Activated naive CD4-positive, alpha-beta T cell treated with anti-CD3 and anti-CD28 coated beads, Interleukin-2, amount 10 ng/mL, durations not matched to agents 7 days and 5 days (primary cell): ENCODE measurements around the gene ENPEP.
"Not testable (repeated sequence)": the region's sequence is repeated elsewhere in the genome, so short reads cannot be mapped to it uniquely, and the experiment has no call there.

Experiments used
- CTCF ChIA-PET: fragments of 350-600 bp; sonication (Branson Sonifier 250); formaldehyde crosslinking; loops from one replicate; lab custom pipeline; 2021; ENCODE audit warnings: antibody characterized with exemption; lab: Charles Lee
- DNase-seq: peaks from one replicate; pipeline ENCODE4 v3.0.0-alpha.2; 2020
- H3K27ac Mint-ChIP-seq: one replicate; pipeline ENCODE4 v1.8.0; 2021; ENCODE audit warnings: mild to moderate bottlenecking, moderate library complexity, mixed read lengths
- H3K27me3 Mint-ChIP-seq: one replicate; pipeline ENCODE4 v1.8.0; 2021; ENCODE audit warnings: mild to moderate bottlenecking, mixed read lengths
- H3K36me3 Mint-ChIP-seq: one replicate; pipeline ENCODE4 v1.8.0; 2021; ENCODE audit warnings: mixed read lengths
- H3K4me1 Mint-ChIP-seq: one replicate; pipeline ENCODE4 v1.8.0; 2021; ENCODE audit warnings: mixed read lengths
- H3K4me3 Mint-ChIP-seq: one replicate; pipeline ENCODE4 v1.8.0; 2021; ENCODE audit warnings: mild to moderate bottlenecking, moderate library complexity, mixed read lengths
- H3K9me3 Mint-ChIP-seq: one replicate; pipeline ENCODE4 v1.8.0; 2021; ENCODE audit warnings: mixed read lengths

Gene ENPEP

DNA sequence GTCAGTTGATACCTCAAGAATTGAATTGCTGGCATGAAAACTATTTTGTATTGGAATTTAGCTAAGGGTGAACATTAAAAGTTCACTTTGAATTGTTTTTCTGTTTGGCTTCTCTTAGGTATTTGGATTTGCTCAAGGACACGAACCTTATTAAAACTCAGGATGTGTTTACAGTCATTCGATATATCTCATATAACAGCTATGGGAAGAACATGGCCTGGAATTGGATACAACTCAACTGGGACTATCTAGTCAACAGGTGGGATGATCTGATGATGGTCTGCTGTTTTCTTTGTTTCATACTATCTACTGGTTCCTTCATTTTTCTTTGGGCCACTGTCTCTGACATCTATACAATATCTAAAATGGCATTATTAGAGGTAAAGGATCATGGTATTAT lies 77.2 kb downstream of the ENPEP start:
- Mint-ChIP-seq H3K27ac (no peak overlapping the region), H3K27me3 (no peaks in the 10 kb centered on the region), H3K4me1 (no peaks in the 10 kb centered on the region), H3K4me3 (no peak overlapping the region), H3K9me3 (no peaks in the 10 kb centered on the region), H3K36me3 (no peaks in the 10 kb centered on the region)
- CTCF ChIA-PET, result no interaction called here
- no peak for DNase-seq

GRCh38 chr4:110567214-110567613 lies 91.3 kb downstream of the ENPEP start:
- DNase-seq, result no peak
- CTCF ChIA-PET, result no interaction called here
- H3K4me1 Mint-ChIP-seq, result no peaks in the 10 kb centered on the region
- no peaks in the 10 kb centered on the region for H3K36me3 Mint-ChIP-seq
- no peak overlapping the region for H3K4me3 Mint-ChIP-seq
- no peaks in the 10 kb centered on the region for H3K27me3 Mint-ChIP-seq
- H3K27ac Mint-ChIP-seq, result no peak overlapping the region
- H3K9me3 Mint-ChIP-seq, result no peaks in the 10 kb centered on the region

DNA sequence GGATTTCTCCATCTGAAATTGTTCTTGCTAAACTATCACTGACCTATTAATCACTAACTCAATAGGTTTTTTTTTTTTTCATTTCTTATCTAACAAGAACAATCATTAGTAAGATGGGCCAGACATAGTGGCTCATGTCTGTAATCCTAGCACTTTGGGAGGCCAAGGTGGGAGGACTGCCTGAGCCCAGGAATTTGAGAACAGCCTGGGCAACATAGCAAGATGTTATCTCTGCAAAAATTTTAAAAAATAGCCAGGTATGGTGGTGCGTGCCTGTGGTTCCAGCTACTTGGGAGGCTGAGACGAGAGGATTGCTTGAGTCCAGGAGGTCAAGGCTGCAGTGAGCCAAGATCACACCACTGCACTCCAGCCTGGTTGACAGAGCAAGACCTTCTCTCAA lies 100.7 kb downstream of the ENPEP start:
- H3K4me1 Mint-ChIP-seq, H3K4me3 Mint-ChIP-seq, DNase-seq, H3K27ac Mint-ChIP-seq, H3K36me3 Mint-ChIP-seq, H3K9me3 Mint-ChIP-seq, CTCF ChIA-PET, H3K27me3 Mint-ChIP-seq: not testable (repeated sequence)

- H3K27me3 Mint-ChIP-seq, result peaks cover 4% of the 10 kb centered on the region
- CTCF ChIA-PET, result interaction anchor here (1.2 to 1.8 kb wide), 2 partner anchors 65 to 70 kb away, joined by 4 read pairs; no protein-coding TSS in a partner anchor
- DNase-seq, result no peak
These were observed 110.3 kb downstream of the ENPEP start for GRCh38 chr4:110586131-110586850.

GRCh38 chr4:110587666-110588285 lies 111.8 kb downstream of the ENPEP start:
- no peaks in the 10 kb centered on the region for H3K4me1 Mint-ChIP-seq
- no peak overlapping the region for H3K27ac Mint-ChIP-seq
- H3K27me3 Mint-ChIP-seq, result peaks cover 4% of the 10 kb centered on the region
- H3K4me3 Mint-ChIP-seq, result no peak overlapping the region
- H3K36me3 Mint-ChIP-seq, result no peaks in the 10 kb centered on the region
- no peak for DNase-seq
- H3K9me3 Mint-ChIP-seq, result no peaks in the 10 kb centered on the region
- CTCF ChIA-PET, result interaction anchor here (0.9 kb wide), 1 partner anchor 9 kb away, joined by 3 read pairs; no protein-coding TSS in a partner anchor

More at GRCh38 chr4:110586131-110586850, 110.3 kb downstream of the ENPEP start:
- H3K9me3 Mint-ChIP-seq, result no peaks in the 10 kb centered on the region
- no peaks in the 10 kb centered on the region for H3K4me1 Mint-ChIP-seq
- no peak overlapping the region for H3K4me3 Mint-ChIP-seq
- no peaks in the 10 kb centered on the region for H3K36me3 Mint-ChIP-seq
- no peak overlapping the region for H3K27ac Mint-ChIP-seq

GRCh38 chr4:110589297-110589696 lies 113.3 kb downstream of the ENPEP start:
- Mint-ChIP-seq H3K27ac (no peak overlapping the region), H3K36me3 (no peaks in the 10 kb centered on the region), H3K27me3 (peaks cover 4% of the 10 kb centered on the region), H3K4me1 (no peaks in the 10 kb centered on the region), H3K4me3 (no peak overlapping the region), H3K9me3 (no peaks in the 10 kb centered on the region)
- no peak for DNase-seq
- CTCF ChIA-PET, result no interaction called here

GRCh38 chr4:110595583-110595982 lies 119.6 kb downstream of the ENPEP start:
- CTCF ChIA-PET, result no interaction called here
- H3K36me3 Mint-ChIP-seq, result no peaks in the 10 kb centered on the region
- H3K4me3 Mint-ChIP-seq, result no peak overlapping the region
- H3K27me3 Mint-ChIP-seq, result peaks cover 6% of the 10 kb centered on the region
- H3K4me1 Mint-ChIP-seq, result no peaks in the 10 kb centered on the region
- peaks cover 1% of the 10 kb centered on the region for H3K9me3 Mint-ChIP-seq
- no peak overlapping the region for H3K27ac Mint-ChIP-seq
- DNase-seq, result no peak

GRCh38 chr4:110596431-110596830 lies 120.5 kb downstream of the ENPEP start:
- CTCF ChIA-PET, result interaction anchor here (0.9 kb wide), 1 partner anchor 8 kb away, joined by 3 read pairs; no protein-coding TSS in a partner anchor
- Mint-ChIP-seq H3K9me3 (peaks cover 1% of the 10 kb centered on the region), H3K27me3 (peaks cover 6% of the 10 kb centered on the region), H3K4me1 (no peaks in the 10 kb centered on the region), H3K27ac (no peak overlapping the region), H3K4me3 (no peak overlapping the region), H3K36me3 (no peaks in the 10 kb centered on the region)
- no peak for DNase-seq

- H3K9me3 Mint-ChIP-seq, result peaks cover 1% of the 10 kb centered on the region
- CTCF ChIA-PET, result interaction anchor here (1.1 kb wide), 1 partner anchor 591 kb away, joined by 3 read pairs; no protein-coding TSS in a partner anchor
- no peak for DNase-seq
- H3K4me3 Mint-ChIP-seq, result no peak overlapping the region
- H3K36me3 Mint-ChIP-seq, result no peaks in the 10 kb centered on the region
- peaks cover 6% of the 10 kb centered on the region for H3K27me3 Mint-ChIP-seq
- H3K27ac Mint-ChIP-seq, result no peak overlapping the region
- H3K4me1 Mint-ChIP-seq, result no peaks in the 10 kb centered on the region
These were observed 121.6 kb downstream of the ENPEP start for GRCh38 chr4:110597582-110597981.

GRCh38 chr4:110602061-110602460 lies 126.1 kb downstream of the ENPEP start:
- no peaks in the 10 kb centered on the region for H3K4me1 Mint-ChIP-seq
- H3K27me3 Mint-ChIP-seq, result peaks cover 10% of the 10 kb centered on the region

DNA sequence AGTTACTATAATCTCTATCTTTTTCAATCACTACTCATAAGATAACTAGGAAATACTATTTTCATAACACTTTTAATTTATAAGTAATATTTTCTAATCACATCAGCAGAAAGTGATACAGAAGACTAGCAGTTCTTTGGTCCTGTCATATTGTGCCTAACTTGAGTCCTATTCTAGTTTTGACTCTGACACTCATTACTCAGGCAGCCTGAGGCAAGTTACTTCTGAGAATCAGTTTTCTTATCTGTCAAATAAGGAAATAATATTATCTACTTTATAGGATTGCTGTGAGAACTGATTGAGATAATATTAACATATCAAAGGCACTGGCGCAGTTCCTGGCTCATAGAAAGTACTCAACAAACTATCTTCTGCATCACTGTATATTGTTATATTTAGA lies 129.1 kb downstream of the ENPEP start:
- peaks cover 23% of the 10 kb centered on the region for H3K27me3 Mint-ChIP-seq

More at GRCh38 chr4:110602061-110602460, 126.1 kb downstream of the ENPEP start:
- no peak overlapping the region for H3K4me3 Mint-ChIP-seq
- H3K27ac Mint-ChIP-seq, result no peak overlapping the region
- no peaks in the 10 kb centered on the region for H3K36me3 Mint-ChIP-seq
- DNase-seq, result no peak
- CTCF ChIA-PET, result no interaction called here
- H3K9me3 Mint-ChIP-seq, result no peaks in the 10 kb centered on the region

DNA sequence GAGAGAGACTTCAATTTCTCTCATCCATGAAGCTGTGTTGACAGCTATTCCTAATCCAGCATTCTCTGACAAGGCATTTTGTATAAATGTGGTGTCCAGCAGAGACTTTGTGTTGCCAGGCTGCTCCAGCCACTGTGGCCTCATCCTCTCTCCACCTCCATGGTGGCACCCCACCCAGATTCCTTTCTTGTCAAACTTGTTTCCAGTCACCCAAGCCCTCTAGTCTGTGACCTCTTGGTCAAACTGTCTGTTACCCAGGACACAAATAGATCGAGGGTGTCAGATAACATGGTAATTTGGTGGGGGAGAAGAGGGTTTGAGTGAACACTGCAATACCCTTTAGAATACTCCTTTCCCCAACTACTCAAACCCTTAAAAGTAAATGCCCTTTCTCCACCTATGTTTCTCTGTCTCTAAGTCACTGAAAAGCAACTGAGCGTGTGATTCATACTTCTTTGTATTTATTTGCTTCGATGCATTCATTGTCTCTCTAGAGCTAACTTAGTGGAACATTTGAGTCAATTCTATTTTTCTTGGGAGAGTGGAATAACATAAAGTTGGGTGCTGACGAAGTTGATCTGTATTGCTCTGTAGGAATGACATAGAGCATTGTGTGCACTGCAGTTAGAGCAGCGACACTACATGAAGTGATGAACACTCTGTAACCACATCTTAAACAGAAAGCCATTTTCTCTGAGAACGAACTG lies 133.2 kb downstream of the ENPEP start:
- no peaks in the 10 kb centered on the region for H3K9me3 Mint-ChIP-seq
- CTCF ChIA-PET, result no interaction called here
- H3K27ac Mint-ChIP-seq, result no peak overlapping the region
- H3K27me3 Mint-ChIP-seq, result peaks cover 57% of the 10 kb centered on the region
- no peak overlapping the region for H3K4me3 Mint-ChIP-seq
- DNase-seq, result no peak
- no peaks in the 10 kb centered on the region for H3K4me1 Mint-ChIP-seq
- no peaks in the 10 kb centered on the region for H3K36me3 Mint-ChIP-seq

More for the DNA sequence above, 129.1 kb downstream of the ENPEP start:
- CTCF ChIA-PET, result no interaction called here
- no peaks in the 10 kb centered on the region for H3K4me1 Mint-ChIP-seq
- H3K9me3 Mint-ChIP-seq, result no peaks in the 10 kb centered on the region
- no peaks in the 10 kb centered on the region for H3K36me3 Mint-ChIP-seq
- no peak overlapping the region for H3K27ac Mint-ChIP-seq
- no peak for DNase-seq
- no peak overlapping the region for H3K4me3 Mint-ChIP-seq

GRCh38 chr4:110610620-110610939 lies 134.6 kb downstream of the ENPEP start:
- H3K36me3 Mint-ChIP-seq, result no peaks in the 10 kb centered on the region
- peaks cover 71% of the 10 kb centered on the region for H3K27me3 Mint-ChIP-seq
- CTCF ChIA-PET, result no interaction called here
- no peak for DNase-seq
- no peak overlapping the region for H3K4me3 Mint-ChIP-seq
- no peak overlapping the region for H3K27ac Mint-ChIP-seq
- H3K9me3 Mint-ChIP-seq, result no peaks in the 10 kb centered on the region
- H3K4me1 Mint-ChIP-seq, result no peaks in the 10 kb centered on the region

GRCh38 chr4:110610940-110611831 lies 135.2 kb downstream of the ENPEP start:
- CTCF ChIA-PET, result no interaction called here
- Mint-ChIP-seq H3K36me3 (no peaks in the 10 kb centered on the region), H3K4me3 (no peak overlapping the region), H3K27me3 (peaks cover 77% of the 10 kb centered on the region), H3K9me3 (no peaks in the 10 kb centered on the region), H3K27ac (no peak overlapping the region), H3K4me1 (no peaks in the 10 kb centered on the region)
- DNase-seq, result no peak
